HG03571 (cell line): Measurements from ENCODE around the gene CLCC1.

Experiments used
- ATAC-seq: cut with Tn5 transposase; IDR thresholded peaks from one replicate; pipeline ENCODE4 v1.9.1; 2021; ENCODE audit not compliant: unreplicated experiment

CLCC1 gene

GRCh38 chr1:108916788-108917187 is 46.5 kb downstream of the CLCC1 start:
- ATAC-seq = no peak
